ENCODE data around the gene MUS81. TPM values are rescaled to one million over a fixed set of nuclear protein-coding genes. Genes with fewer than 3 reads are reported as not detected.

Gene MUS81
- total and polyA plus RNA-seq, 10 of the 15 experiments (the other 5 are each of a cell fraction or from before 2014, with no cell fraction given), result 11.8 to 76.1 (median 48.4) TPM

DNA sequence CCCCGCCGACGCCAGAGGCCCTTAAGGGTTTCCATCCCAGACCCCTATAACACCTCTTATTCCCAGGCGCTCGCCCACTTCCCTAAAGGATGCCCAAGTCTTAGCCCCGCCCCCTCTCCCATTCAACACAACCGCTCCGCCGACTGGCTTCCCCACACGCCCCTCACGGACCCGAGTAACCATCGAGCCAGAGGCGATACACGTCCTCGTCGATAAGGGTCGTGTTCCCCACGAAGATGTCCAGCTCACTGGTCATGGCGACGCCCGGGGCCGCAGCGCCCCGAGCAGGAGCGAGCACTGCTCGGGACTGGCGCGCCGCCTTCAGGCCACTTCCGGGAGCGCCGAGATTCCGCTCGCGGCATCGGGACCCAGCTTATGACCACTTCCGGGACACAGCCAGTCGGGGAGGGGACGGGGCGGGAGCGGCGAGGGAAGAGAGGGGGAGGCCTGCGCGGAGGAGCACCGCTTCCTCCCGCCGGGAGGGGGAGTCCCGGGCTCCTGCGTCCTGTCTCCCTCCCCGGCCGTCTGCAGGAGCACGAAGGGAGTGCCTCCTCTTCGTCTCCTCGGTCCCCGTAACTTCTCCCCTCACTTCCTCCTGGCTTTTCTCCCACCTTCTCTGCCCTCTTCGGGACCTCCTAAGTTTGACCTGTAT, 28.1 kb downstream of the MUS81 start, which contains the start of gene FIBP (continued):
- TF ChIP-seq, protein P1, sequence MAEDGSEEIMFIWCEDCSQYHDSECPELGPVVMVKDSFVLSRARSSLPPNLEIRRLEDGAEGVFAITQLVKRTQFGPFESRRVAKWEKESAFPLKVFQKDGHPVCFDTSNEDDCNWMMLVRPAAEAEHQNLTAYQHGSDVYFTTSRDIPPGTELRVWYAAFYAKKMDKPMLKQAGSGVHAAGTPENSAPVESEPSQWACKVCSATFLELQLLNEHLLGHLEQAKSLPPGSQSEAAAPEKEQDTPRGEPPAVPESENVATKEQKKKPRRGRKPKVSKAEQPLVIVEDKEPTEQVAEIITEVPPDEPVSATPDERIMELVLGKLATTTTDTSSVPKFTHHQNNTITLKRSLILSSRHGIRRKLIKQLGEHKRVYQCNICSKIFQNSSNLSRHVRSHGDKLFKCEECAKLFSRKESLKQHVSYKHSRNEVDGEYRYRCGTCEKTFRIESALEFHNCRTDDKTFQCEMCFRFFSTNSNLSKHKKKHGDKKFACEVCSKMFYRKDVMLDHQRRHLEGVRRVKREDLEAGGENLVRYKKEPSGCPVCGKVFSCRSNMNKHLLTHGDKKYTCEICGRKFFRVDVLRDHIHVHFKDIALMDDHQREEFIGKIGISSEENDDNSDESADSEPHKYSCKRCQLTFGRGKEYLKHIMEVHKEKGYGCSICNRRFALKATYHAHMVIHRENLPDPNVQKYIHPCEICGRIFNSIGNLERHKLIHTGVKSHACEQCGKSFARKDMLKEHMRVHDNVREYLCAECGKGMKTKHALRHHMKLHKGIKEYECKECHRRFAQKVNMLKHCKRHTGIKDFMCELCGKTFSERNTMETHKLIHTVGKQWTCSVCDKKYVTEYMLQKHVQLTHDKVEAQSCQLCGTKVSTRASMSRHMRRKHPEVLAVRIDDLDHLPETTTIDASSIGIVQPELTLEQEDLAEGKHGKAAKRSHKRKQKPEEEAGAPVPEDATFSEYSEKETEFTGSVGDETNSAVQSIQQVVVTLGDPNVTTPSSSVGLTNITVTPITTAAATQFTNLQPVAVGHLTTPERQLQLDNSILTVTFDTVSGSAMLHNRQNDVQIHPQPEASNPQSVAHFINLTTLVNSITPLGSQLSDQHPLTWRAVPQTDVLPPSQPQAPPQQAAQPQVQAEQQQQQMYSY (CRISPR knock-in tag; IDR thresholded peaks at IDR 0.05), result no peak
- TF ChIP-seq ZNF207 (IDR thresholded peaks at IDR 0.05; ENCODE audit: borderline replicate concordance) (peak; percentile 62; the same call in 1 of the 2 replicates), FOXM1 (IDR thresholded peaks at IDR 0.05; ENCODE audit: low read depth, low read length) (no peak), NFYA (IDR thresholded peaks at IDR 0.05; ENCODE audit: borderline replicate concordance, low read depth, low read length) (no peak), ZNF274 (IDR thresholded peaks at IDR 0.05; ENCODE audit: insufficient read depth, insufficient read length) (no peak), ETV6 (conservative IDR thresholded peaks at IDR 0.05 in 1 of 2, IDR thresholded peaks at IDR 0.05 in 1 of 2; ENCODE audit: borderline replicate concordance in 1 of 2, low read depth in 1 of 2) (peak in 1 of 2 experiments; percentile 29; a peak in 2 of 4 replicates), RFX5 (IDR thresholded peaks at IDR 0.05; ENCODE audit: low read depth, low read length) (no peak), SMAD1 (IDR thresholded peaks at IDR 0.05; ENCODE audit: low read depth, partially characterized antibody) (peak; percentile 16), POU2F2 (IDR thresholded peaks at IDR 0.05; ENCODE audit: borderline replicate concordance, low read depth, low read length) (peak; percentile 54; the same call in 1 of the 3 replicates), SRF (IDR thresholded peaks at IDR 0.05; ENCODE audit: low read depth in 2 of 2, low read length in 2 of 2) (peak in 1 of 2 experiments; percentile 76; a peak in 2 of 4 replicates), NR2C1 (IDR thresholded peaks at IDR 0.05) (peak; percentile 80), EP300 (IDR thresholded peaks at IDR 0.05; ENCODE audit: borderline replicate concordance in 1 of 2, control insufficient read depth in 1 of 2, low read depth in 2 of 2, low read length in 2 of 2) (peak in 1 of 2 experiments; percentile 46; a peak in 1 of 4 replicates), SP1 (IDR thresholded peaks at IDR 0.05; ENCODE audit: low read depth, low read length) (peak; percentile 77), SPI1 (IDR thresholded peaks at IDR 0.05; ENCODE audit: borderline replicate concordance, insufficient read depth, low read depth, low read length) (peak; percentile 31; the same call in 1 of the 2 replicates), IRF4 (IDR thresholded peaks at IDR 0.05; ENCODE audit: low read depth, low read length) (no peak), BRCA1 (IDR thresholded peaks at IDR 0.05; ENCODE audit: low read depth, low read length) (no peak), CHD2 (IDR thresholded peaks at IDR 0.05; ENCODE audit: borderline replicate concordance, low read depth, low read length) (peak; percentile 46; the same call in 1 of the 2 replicates), GATAD2B (conservative IDR thresholded peaks at IDR 0.05; ENCODE audit: low read depth) (0 out of 2 replicates have a peak, but pooled peaks have one; percentile 67), NR2C2 (IDR thresholded peaks at IDR 0.05; ENCODE audit: borderline replicate concordance, control insufficient read depth, insufficient read length, low read depth) (no peak)
- TF ChIP-seq, protein P2, sequence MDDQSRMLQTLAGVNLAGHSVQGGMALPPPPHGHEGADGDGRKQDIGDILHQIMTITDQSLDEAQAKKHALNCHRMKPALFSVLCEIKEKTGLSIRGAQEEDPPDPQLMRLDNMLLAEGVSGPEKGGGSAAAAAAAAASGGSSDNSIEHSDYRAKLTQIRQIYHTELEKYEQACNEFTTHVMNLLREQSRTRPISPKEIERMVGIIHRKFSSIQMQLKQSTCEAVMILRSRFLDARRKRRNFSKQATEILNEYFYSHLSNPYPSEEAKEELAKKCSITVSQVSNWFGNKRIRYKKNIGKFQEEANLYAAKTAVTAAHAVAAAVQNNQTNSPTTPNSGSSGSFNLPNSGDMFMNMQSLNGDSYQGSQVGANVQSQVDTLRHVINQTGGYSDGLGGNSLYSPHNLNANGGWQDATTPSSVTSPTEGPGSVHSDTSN (IDR thresholded peaks at IDR 0.05; ENCODE audit: insufficient replicate concordance, low read depth, low read length), result no peak
- TF ChIP-seq, protein P3, sequence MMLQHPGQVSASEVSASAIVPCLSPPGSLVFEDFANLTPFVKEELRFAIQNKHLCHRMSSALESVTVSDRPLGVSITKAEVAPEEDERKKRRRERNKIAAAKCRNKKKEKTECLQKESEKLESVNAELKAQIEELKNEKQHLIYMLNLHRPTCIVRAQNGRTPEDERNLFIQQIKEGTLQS (IDR thresholded peaks at IDR 0.05; ENCODE audit: borderline replicate concordance, extremely low read depth, low read depth, low read length), result 0 out of 2 replicates have a peak, but pooled peaks have one; percentile 28
